GM18517 (cell line): ENCODE results near the gene CAVIN2.

Source experiments
- ATAC-seq: cut with Tn5 transposase; IDR thresholded peaks from one replicate; pipeline ENCODE4 v1.9.1; 2021; ENCODE audit warnings: mild to moderate bottlenecking, moderate library complexity; ENCODE audit not compliant: unreplicated experiment

CAVIN2 gene

DNA sequence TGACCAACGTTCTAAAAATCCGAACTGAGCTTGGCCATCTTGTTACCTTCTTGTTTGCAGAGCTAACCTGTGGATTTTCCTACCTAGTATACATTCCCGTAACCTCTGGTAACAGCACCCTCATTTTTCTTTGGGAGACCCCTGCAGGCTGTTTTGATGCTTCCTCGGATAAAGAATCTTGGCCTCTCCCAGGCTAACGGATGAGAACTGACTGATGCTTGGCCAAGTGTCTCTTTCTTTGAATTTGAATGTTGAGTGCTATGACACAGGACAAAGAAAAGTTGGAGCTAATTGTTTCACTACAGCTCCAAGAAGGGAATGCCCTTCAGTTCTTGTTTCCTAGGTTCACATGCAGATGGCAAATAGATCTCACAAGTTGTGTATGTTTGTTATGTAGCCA is 19.3 kb upstream of the CAVIN2 start:
- ATAC-seq = no peak

DNA sequence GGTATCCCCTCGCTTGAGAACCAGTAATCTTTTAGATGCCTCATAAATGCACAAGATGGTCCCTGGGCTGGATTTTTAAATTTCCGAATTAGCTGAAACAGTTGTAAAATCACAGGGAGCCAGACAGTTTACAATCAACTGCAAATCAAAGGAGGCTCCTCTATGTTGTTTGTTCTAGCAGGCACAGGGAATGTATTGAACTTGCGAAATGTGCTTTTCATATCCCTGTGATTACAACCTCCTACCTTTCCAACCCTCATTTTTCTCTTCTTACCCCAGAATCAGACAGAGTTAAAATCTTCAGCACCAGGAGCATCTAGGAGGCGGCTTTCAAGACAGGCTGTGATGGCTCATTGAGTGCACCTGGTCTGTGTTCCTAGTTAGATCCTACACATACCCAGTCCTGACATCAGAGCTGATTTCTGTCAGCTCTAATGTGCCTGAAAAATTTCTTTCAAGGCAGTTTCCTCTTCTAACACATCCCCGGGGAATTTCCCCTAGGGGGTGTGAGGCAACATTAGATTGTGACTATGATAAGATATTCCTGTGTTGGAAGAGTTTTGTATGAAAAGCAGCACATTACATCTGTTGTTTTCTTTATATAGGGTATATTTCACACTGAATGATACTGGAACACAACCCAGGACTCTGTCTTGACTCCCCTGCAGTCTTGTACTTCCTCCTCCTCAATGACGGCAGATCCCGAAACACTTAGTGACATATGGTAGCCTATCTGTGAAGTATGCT is 17.9 kb upstream of the CAVIN2 start:
- no peak for ATAC-seq

DNA sequence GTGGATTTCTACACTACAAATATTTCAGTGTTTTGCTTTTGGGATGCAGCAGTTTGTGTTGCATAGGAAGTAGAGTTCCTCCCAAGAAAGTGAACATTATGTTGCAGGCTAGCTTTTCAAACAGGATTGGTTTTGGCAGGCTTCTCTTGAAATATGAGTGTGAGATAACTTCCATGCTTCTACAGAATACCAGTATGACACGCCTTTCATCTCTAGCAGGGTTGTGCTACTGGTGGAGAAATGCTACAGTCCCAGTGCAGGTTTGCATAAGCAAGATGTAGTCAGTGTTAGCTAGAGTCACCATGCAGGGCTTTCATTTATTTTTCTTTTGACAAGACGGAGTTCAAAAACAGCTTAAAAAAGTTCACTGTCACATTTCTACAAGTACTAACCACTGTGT is 17.1 kb upstream of the CAVIN2 start:
- no peak for ATAC-seq

DNA sequence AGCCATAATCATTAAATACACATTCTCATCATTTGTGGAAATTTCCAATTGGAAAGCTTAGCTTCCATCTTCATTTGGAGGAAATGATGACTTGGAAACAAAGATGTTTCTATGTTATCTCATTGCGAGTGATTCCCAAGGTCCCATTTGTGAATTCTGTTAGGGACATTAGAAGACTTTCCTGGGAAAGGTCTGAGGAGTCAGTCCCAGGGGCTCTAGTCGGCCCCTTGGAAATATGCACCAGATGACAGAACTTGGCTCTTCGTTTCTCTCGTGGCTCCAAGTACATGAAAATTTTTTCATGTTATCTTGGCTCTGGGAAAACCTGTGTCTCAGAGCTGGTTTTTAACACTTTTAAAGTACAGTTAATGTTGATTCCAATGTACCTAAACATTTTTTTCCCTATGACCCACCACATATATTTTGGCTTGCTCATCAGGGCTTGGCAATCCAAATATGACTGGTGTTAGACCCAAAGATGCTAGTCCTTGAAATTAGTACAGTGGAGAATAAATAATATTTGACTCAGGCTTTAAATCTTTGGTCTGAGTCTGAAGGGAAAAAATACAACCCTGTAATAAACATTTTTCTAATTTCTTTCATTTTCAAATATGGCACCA is 15.4 kb upstream of the CAVIN2 start:
- ATAC-seq = no peak

DNA sequence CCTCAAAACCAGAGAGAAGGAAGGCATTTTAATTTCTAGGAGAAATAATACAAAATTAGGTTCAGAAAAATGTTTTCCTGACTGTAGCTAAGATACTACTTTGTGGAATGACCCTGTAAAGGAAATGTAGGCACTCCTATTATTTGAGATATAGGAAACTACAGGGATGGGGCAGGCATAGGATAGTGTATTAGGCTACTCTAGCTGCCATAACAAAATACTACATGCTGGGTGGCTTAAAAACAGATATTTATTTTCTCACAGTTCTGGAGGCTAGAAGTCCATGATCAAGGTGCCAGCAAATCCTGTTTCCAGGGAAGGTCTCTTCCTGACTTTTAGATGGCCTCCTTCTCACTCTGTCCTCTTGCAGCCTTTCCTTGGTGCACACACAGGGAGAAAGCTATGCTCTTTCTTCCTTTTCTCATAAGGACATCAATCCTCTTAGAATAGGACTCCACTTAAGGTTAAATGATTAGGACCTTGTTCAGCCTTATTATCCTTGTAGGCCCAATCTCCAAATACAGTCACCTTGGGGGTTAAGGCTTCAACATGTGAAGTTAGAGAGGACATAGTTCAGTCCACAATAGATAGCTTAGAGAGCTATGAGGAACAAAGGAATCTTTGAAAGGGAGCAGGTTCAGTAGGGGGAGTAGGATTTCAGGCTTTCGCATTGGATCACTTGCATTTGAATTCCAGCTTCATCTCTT is 14.0 kb upstream of the CAVIN2 start:
- ATAC-seq = no peak

DNA sequence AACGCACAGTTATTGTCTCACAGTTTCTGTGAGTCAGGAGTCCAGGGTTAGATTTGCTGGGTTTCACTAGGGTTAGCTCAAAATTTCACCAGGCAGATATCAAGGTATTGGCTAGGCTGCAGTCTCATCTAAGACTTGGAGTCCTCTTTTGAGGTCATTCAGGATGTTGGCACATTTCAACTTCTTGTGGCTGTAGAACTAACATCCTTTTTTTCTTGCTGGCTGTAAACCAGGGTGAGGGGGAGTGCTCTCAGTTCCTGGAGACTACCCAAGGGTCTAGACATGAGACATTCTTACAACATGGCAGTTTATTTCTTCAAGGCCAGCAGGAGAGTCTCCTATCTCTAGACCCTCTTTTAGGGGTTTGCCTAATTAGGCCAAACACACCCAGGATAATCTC is 12.8 kb upstream of the CAVIN2 start:
- no peak for ATAC-seq

DNA sequence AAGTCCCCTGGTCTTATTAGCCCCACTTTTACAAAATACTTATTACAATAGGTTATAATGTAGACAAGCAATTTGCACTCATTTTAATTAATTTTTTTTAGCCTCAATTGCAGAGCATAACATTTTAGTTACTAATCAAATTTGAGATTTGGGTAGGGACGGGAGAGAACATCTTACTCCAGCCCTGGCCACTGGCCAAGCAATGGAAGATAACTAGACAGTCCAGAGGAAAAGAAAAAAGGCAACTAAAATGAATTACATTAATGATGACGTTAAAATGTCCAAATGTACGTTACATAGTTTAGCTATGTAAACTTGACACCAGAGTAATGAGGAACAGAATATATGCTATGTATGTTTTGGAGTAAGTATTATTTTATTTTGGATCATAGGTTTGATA is 11.0 kb upstream of the CAVIN2 start:
- ATAC-seq = no peak

DNA sequence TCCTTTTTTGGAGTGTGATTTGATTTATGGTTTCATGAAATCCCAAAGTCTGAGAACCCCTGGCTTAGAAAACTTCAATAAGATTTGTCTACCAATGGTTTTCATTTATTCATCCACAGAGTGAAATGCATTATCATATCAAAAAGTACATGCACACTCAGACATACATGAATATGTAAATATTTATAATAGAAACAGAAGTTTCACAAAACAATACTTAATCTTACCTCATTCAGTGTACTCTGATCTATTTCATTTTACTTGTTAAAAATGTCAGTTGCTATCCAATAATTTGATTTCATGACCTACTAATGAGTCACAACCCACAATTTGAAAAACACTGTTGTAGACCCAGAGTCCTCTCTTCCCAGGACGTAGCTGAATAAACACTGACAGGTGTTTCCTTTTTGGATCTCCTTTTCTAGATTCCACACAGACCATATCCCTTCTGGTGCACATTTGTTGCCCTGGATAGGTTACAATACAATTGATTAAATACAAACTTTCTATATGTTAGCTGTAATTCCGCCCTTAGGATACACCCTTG is 10.4 kb upstream of the CAVIN2 start:
- no peak for ATAC-seq

DNA sequence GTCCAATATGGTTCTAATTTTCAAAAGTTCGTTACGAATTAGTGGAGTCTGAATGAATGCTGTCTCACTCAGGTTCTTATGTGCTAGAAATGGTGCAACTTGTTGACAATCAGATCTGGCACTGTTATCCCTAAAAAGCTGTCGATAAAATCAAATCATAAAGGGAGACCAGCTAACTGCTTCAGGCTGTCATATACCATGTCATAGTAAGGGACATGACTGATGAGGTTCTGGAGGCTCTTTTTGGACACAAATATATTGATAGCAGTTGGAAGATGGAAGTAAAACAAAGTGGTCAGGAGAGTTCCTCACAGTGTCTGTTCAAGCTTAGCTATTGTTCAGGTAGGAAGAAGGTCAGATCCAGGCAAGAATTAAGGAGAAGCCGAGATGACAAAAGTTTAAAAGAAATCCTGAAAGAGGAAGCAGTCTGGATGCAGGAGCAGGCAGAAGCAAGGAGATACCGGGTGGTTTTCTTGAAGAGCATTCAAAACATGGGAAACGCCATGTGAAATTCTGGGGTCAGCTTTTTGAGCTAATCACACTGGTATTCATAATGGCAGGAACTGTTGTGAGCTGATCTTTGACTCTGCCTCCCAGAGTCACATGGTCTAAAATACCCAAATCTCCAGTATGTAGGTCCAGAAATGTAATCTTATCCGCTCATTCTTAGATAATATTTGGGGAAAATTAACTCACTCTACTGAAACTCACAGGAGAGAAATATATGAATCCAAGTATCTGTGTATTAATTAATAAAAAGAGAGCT is 9.4 kb upstream of the CAVIN2 start:
- ATAC-seq = no peak

DNA sequence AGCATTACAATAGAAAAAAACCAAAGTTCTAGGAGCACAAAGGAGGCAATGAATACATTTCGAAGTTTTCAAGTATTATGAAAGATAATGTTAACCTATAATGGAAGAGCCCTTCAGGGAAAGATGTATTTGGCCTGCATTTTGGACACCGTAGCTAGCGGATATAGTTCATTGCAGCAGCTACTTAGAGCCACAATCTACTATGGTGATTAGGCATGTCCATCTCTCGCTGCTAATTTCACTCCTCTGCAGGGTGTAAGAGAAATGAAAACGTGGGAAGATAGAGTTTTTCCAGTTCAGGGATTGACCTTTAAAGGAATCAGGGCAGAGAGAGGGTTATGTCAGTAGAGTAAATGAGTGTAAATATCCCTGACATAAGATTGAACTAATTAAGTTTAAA is 8.5 kb upstream of the CAVIN2 start:
- ATAC-seq = no peak

DNA sequence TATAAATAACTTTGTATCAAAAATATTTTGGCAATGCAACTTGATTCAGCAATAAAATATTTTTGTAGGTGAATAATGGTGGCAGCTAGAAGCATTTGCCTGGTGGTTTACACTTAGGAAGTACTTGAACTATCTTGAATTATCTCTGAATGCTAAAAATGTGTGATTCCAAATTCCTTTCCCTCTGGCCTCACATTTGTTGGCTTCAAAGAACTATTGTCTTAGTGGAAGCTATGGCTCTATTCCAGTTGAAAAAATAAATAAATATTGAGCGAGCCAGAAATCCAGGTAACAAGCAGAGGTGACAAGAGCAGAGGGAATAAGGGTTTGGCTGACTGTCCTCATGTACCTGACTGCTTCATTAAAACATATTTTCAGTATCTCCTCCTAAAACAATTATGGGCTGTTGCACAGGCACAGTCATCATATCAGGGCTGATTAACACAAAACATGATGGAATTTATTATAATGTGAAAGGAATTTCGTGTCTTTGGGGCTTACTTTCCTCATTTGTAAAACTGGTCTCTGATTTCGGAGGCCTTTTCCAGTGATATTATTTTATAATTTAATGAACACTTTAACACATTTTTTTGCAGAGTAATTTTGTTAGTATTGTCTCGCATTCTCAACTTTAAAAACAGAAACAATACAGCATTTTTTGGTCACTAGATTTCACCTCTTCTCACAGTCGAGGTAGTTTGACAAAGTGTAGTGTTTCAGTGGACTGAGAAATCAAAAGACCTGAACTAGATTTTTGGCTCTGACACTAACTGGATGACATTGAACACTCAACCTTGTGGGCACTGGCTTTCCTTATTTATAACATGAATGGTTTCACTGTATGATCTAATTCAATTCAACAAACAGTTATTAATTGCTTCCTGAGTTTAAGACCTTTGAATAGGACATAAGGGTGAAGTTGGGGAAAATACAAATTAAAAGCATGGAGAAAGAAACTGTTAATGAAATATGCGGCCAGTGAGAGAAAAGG is 7.8 kb upstream of the CAVIN2 start:
- ATAC-seq = no peak

DNA sequence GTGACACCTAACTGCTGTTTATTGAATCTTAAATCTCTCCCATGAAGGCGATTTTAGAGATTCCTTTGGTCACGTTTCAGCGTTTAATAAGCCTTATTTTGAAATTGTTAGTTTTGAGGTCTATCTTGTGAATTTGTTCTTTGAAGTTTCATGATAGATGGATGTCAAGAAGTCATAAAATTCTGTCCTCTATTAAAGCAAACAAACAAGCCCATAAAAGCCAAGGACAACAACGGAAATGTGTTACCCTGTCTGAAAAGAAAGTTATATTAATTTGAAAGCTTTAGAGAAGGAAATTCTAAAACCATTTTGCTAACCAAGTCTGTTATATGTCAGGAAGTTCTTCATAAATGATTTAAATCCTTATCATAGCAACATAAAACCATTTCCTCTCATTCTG is 7.0 kb upstream of the CAVIN2 start:
- no peak for ATAC-seq

DNA sequence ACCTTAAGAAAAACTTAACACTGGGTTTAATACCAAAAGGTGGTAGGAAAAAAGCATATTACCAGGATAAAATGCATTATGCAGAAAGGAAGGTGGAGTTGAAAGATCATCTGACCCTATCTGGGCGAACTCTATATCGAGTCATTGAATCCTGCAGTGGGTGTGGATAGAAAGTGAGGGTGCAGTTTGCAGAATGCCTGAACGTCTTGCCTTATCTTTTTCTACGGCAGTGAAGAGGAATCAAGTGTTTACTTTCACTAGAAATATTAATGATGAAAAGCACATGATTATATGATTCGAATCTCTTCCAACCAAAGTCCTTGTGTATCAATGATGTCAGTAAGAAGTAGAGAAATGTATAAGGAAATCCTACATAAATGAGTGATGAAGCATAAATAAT is 4.3 kb upstream of the CAVIN2 start:
- ATAC-seq = no peak

DNA sequence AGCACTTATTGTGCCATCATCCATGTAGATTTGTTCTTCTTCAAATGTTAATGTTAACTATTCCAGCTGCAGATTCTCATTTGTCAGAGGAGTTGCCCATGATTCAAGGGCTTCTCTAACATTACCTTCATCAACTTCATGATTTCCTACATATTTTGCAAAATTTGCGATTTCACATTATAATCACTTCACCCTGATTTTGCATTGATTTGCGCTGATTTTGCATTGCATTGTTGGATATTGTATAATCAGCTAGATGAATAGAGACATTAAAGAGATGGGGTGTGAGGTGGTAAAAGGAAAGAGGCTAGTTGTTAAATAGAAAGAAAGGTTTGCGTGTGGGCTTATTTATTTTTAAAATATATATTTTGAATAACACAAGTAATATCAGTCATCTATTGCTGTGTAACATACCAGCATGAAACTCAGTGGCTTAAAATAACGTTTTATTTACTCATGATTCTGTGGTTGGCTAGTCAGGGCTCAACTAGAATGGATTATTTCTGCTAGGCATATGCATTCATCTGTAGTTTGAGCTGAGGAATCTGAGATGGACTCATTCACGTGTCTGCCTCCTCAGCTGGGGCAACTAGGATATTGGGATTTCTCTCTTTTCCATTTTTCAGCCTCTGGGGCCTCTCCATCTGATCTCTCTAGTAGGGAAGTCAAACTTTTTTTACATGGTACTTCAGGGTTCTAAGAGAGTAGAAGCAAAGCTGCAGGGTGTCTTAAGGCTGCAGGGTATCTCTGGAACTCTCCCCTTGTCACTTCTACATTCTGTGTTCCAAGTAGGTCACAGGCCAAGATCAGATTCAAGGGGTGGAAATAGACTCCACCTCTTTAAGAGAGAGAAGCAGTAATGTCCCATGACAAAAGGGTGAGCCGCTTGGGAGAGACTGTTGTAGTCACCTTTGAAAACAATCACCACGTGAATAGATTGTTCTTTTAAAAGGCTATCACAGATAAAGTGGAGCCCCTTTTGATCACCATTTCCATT is 2.2 kb upstream of the CAVIN2 start:
- no peak for ATAC-seq

DNA sequence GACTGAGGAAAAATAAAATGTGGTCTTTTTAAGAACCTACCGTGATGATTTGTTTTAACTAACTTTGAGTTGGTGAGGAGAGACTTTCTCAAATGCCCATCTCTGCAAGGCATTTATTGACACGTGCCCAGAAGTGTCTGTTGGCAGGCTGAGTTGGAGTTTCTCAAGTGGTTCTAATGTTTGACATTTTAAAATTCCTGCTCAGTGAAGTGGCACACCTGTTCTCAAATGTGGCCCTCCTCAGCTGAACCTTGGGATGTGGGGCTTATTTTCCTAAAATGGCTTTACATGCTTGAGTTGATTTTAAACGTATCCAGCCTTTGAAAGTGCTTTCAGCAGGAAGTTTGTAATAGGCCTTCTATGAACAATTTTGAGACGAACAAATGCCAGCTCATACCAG is 876 bp upstream of the CAVIN2 start:
- no peak for ATAC-seq

DNA sequence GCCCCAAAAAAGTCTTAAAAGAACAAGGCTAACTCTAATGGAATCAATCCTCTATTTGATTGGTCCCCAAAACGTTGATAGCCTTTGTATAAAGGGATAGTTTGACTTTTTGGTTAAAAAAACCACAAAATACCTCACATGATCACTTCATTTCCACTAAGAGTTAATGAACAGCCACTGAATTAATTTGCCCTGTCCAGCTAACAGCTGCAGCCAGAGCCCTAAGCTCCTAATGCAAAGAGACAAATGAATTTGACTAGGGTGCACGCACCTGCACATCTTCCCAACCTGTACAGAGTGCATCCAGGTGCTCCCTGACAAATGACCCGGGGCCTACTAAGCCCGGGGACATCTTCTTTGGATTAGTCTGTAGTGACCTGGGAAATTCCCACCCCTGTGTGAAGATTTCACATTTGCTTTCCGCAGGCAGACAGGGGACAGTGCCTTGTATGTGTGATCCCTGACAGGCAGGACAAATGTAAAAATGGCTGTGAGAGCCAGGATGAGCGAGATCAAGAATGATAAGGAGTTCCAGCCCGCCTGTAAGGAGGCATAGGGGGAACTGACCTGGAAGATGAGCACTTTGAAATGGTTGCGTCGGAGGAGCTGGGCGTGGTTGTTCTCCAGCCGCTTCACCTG is 893 bp downstream of the CAVIN2 start:
- no peak for ATAC-seq

DNA sequence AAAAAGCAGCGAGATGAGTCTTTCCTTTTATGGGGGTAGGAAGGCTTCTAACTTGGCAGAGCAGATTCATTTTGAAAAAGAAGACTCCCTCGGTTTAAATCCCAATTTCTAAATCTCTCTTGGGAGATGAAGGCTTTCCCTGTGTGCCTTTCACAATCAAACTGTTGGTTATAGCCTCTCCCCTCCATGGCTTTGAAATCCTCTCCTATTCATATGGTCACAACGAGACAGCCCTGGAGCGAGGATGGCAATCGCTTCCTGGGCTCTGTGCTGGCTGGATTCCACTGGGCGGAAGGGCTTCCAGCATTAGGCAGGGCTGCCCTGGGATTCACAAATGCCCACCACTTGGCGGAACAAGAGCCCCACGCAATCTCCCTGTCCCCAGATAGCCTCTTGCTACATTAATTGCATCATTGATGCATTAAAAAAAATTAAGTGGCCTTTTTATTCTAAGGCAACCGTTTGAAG is 1.6 kb downstream of the CAVIN2 start:
- ATAC-seq = no peak

DNA sequence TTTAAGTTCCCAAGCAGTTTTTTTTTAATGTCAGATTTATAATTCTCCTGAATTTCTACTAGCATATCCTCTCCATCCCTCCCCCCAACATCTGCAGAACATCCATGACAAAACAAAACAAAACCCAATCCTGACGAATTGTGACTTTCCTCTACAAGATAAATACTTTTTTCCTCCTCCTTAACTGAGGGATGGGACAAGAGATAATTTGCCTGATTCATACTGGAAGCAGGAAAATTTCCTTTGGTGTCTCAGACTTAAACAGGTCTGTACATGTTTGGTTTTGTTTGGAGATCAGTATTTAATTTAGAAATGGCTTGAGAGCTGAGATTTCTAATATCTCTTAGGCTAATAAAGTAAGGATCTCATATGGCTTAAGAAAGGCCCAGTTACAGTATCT is 2.2 kb downstream of the CAVIN2 start:
- no peak for ATAC-seq
